Left ventricle myocardium superior (tissue), 1 donor: ENCODE data around the gene ARNT2. TPM values are rescaled to one million over a fixed set of nuclear protein-coding genes. Genes with fewer than 3 reads are reported as not detected.
"Not testable (repeated sequence)": the region's sequence is repeated elsewhere in the genome, so short reads cannot be mapped to it uniquely, and the experiment has no call there.

Experiments used
- ATAC-seq: fragments of 200-7000 bp; cut with Tn5 transposase; one replicate; pipeline ENCODE4 v1.9.1; 2020; ENCODE audit warnings: mild to moderate bottlenecking, moderate library complexity
- DNase-seq: peaks from one replicate; pipeline ENCODE4 v3.0.0-alpha.2; 2020
- intact Hi-C: fragments of 100-400 bp; cut with micrococcal nuclease; formaldehyde crosslinking; loops from one replicate; pipeline ENCODE4 v1.11.0; 2022
- microRNA-seq: library from miRNA; unstranded; fragments of <30 nt; microRNA quantifications from one replicate; pipeline ENCODE4 v1.2.0, GENCODE V29; 2020; ENCODE audit warnings: borderline number of aligned reads
- total RNA-seq: library from RNA; stranded (reverse); fragmentation: NEBNext Ultra II Directional; extraction: Animal tissue kit (Norgen Biotek cat#: 25700); gene quantifications from one replicate; pipeline ENCODE4 v1.2.1, GENCODE V29; 2021
- donor health status: DM: no; HTN: yes; CAD: no; lungs with severe emphysema.

The ARNT2 gene
- total RNA-seq, 1 donor from 2014 or later, result 4.1 TPM

GRCh38 chr15:80643431-80643951 lies 239.3 kb downstream of the ARNT2 start:
- intact Hi-C loops, result no loop called here
- DNase-seq (no peak), ATAC-seq (no peak)

- ATAC-seq (no peak), DNase-seq (no peak)
- intact Hi-C loops, result no loop called here
Observed at GRCh38 chr15:80645494-80646065, 241.4 kb downstream of the ARNT2 start.

DNA sequence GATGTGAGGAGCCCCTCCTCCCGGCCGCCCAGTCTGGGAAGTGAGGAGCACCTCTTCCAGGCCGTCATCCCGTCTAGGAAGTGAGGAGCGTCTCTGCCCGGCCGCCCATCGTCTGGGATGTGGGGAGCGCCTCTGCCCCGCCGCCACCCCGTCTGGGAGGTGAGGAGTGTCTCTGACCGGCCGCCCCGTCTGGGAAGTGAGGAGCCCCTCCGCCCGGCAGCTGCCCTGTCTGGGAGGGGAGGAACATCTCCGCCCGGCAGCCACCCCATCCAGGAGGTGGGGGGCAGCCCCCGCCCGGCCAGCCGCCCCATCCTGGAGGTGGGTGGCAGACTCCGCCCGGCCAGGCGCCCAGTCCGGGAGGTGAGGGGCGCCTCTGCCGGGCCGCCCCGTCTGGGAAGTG lies 243.2 kb downstream of the ARNT2 start:
- intact Hi-C loops, ATAC-seq, DNase-seq: not testable (repeated sequence)

Small RNAs within 50 kb of the gene (microRNA-seq; reads per million reads assigned to microRNA genes)
- gene MIR5572, result not detected

Other genes starting within 250 kb of the ARNT2 start
- gene CTXND1, start 152.2 kb upstream of the ARNT2 start, total RNA-seq, result 3.2 TPM